ENCODE measurements around the gene SYCP2.
"Not testable (repeated sequence)": the region's sequence is repeated elsewhere in the genome, so short reads cannot be mapped to it uniquely, and the experiment has no call there.

The SYCP2 gene

GRCh38 chr20:59890035-59890434, 43.4 kb downstream of the SYCP2 start:
- not testable (repeated sequence) for DNase-seq

DNA sequence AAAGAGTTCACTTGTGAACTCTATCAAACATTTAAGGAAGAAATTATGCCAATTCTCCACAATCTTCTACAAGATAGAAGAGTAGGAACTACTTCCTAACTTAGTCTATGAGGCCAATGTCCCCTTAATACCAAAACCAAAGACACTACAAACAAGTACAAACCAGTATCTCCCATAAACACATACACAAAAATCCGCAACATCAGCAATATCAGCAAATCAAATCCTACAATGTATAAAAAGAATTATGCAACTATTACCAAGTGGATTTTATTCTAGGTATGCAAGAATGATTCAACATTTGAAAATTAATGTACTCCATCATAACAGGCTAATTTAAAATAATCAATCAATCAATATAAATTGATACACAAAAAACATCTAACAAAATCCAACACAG, 45.4 kb downstream of the SYCP2 start:
- no peak for DNase-seq

DNA sequence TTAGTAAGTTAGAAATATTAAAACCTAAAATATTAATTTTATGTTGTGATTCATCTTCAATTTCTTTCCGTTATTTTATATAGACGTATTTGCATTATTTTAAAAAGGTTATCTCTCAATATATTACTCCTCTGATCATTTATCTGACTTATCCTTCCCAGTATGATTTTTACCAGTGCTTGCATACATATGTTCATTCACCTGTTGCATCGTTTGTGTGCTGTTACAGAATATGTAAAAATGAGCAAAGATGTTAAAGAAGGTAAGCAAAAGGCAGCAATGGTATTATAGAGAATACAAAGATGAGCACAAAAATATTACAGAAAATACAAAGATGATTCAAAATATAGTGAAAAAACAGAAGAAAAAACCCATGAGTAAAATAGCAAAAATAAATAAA, 48.9 kb downstream of the SYCP2 start:
- no peak for DNase-seq

- no peak for DNase-seq
Measured at GRCh38 chr20:59880198-59880597, 53.2 kb downstream of the SYCP2 start.

GRCh38 chr20:59873409-59873808, 60.0 kb downstream of the SYCP2 start:
- no peak for DNase-seq

DNA sequence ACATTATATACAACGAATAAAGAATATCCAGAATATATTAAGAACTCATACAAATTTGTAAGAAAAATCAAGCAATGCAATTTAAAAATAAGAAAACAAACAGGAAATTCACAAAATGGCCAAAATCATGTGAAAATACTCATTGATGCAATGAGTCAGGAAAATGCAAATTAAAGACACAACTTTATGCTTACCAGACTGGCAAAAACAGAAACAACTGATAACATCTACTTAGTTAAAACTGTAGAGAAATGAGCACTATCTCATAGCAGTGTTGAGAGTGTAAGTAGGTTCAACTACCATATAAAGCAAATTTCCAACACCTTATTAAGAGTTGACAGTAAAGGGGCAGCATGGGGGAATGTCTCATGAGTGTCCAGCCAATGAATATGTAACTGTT, 62.3 kb downstream of the SYCP2 start:
- DNase-seq = no peak

DNA sequence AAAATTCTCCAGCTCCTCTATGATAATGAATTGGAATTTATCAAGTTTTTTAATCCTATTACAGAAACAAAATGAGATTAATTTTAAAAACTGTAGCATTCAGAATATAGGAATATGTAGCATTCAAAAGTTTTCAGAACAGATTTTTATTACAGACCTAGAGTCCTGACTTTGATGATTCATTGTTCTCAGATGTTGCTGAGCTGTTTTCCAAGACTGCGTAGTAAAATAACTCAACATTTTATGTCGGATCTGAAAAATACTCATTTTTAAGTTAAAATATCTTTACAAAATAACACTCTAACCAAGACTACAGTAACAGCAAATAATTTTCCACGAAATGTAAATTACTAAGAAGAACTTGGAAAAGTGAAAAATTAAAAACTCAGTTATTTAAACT, 67.1 kb downstream of the SYCP2 start:
- DNase-seq = no peak

GRCh38 chr20:59864726-59865125, 68.7 kb downstream of the SYCP2 start:
- DNase-seq = no peak

DNA sequence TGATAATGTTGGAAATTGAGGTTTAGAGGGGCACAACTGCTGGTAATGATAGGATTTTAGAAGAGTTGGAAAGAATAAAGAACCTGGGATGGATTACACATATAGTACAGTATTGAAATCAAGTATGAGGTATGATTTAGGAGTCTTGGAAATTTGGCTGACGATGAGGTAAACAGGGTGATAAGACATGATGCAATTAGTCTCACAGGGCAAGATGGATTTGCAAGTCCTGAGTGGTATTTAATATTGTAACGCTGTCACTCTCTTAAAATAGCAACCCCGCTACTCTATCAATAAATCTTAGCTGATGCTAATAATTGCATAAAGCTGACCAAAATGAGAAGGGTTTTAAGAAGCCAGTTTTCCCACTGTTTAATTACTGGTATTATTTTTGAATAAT, 70.4 kb downstream of the SYCP2 start:
- DNase-seq = no peak

DNA sequence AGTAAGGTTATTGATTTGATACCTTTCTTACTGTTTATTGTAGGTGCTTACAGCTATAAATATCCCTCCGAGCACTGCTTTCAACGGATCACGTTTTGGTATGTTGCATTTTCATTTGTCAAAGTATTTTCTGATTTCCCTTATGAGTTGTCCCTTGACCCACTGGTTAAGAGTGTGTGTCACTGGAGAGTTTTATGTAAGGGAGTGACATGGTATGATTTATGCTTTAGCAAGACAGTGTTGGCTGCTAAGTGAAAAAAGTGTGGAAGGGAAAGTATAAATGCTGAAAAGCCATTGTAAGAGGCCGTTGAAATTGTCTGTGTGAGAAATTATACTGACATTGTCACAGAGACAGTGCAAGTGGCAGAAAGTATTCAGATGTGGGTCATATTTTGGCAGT, 72.0 kb downstream of the SYCP2 start:
- DNase-seq = no peak

GRCh38 chr20:59858425-59858824, 75.0 kb downstream of the SYCP2 start:
- no peak for DNase-seq

DNA sequence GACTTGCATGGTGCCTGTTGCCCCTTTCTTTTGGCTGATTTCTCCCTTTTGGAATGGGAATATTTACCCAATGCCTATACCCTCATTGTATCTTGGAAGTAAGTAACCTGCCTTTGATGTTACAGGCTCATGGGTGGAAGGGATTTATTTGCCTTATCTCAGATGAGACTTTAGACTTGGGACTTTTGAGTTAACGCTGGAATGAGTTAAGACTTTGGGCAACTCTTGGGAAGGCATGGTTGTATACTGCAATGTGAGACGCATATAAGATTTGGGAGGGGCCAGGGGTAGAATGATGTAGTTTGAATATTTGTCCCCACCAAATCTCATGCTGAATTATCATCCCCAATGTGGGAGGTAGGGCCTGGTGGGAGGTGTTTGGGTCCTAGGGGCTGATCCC, 75.5 kb downstream of the SYCP2 start:
- no peak for DNase-seq

- not testable (repeated sequence) for DNase-seq
Measured at GRCh38 chr20:59856941-59857340, 76.5 kb downstream of the SYCP2 start.

DNA sequence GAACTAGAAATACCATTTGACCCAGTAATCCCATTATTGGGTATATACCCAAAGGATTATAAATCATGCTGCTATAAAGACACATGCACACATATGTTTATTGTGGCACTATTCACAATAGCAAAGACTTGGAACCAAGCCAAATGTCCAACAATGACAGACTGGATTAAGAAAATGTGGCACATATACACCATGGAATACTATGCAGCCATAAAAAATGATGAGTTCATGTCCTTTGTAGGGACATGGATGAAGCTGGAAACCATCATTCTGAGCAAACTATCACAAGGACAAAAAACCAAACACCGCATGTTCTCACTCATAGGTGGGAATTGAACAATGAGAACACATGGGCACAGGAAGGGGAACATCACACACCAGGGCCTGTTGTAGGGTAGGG, 76.9 kb downstream of the SYCP2 start:
- DNase-seq = not testable (repeated sequence)

DNA sequence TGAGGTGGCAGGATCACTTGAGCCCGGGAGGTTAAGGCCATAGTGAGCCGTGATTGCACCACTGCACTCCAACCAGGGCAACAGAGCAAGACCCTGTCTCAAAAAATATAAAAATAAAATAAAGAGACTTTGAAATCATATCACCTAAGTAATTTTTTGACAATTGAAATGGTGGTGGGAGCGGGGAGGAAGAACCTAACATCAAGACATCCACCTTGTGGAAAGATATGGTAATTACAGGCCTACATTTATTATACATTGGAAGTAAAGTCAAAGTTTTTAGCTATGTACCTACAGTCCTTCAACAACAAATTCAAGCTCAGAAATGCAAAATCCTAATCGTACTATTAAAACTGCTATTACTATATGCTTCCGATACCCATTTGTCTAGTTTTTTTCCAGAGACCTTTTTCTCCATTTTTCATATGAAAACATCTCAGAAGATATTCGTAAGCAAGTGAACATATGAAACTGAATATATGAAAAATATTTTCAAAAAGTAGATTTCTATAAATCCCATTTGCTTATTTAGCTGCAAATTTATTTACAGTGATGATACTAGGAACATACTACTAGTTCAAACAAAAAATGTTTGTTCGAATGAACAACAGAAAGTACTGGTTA, 83.3 kb downstream of the SYCP2 start:
- no peak for DNase-seq

DNA sequence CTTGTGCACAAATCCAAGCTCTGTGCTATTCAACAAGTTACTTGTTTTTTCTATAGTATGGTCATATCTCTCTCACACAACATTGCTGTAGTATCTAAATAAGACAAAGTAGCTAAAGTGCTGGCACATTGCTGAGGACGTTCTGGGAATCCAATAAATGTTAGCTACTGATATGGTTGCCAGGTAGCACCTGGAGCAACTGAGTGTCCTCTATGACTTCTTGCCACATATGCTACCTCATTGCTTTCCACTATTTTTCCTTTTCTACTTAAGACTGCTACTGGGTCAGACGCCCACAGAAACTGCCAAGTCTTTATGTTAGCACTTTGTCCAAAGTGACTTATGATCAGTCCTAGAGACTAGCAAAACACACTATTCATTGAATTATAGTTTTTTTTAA, 85.3 kb downstream of the SYCP2 start:
- DNase-seq = no peak

DNA sequence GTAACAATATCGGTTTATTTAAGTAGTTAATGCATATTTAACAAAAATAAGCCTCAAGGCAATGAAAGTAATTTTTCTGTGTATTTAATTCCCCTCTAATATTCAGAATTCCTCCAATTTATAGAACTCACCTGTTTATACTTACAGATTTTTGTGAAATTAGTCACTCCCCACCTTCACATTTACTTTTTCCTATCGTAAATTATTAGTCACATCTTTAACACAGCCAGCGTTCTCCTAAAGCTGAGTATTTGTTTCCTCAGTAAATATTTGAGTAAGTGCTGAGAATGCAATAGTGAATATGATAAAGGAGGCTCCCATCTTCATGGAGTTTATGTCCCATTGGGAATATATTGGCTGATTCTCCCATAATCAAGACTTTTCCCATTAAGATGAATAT, 88.0 kb downstream of the SYCP2 start:
- no peak for DNase-seq

GRCh38 chr20:59839400-59839799, 94.0 kb downstream of the SYCP2 start:
- DNase-seq = no peak

GRCh38 chr20:59837623-59838394, 95.6 kb downstream of the SYCP2 start:
- no peak for DNase-seq

DNA sequence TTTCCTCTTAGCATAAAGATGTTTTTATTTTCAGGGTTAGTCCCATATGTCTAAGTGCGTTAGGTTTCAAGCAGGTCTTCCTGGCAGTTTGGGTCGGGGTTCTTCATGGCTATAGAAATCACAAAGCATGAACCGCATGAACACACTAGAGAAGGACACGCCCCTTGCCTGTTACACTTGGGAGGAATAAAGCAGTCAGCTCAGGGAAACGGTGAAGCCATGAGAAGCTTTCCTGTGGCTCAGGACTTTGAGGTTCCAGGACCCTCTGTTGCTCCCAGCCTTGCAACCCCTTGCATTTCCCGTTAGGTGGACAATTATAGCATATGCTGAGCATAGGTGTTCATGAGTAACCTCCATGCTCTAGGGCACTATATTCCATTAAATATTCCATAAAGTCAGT, 96.7 kb downstream of the SYCP2 start:
- DNase-seq = no peak

DNA sequence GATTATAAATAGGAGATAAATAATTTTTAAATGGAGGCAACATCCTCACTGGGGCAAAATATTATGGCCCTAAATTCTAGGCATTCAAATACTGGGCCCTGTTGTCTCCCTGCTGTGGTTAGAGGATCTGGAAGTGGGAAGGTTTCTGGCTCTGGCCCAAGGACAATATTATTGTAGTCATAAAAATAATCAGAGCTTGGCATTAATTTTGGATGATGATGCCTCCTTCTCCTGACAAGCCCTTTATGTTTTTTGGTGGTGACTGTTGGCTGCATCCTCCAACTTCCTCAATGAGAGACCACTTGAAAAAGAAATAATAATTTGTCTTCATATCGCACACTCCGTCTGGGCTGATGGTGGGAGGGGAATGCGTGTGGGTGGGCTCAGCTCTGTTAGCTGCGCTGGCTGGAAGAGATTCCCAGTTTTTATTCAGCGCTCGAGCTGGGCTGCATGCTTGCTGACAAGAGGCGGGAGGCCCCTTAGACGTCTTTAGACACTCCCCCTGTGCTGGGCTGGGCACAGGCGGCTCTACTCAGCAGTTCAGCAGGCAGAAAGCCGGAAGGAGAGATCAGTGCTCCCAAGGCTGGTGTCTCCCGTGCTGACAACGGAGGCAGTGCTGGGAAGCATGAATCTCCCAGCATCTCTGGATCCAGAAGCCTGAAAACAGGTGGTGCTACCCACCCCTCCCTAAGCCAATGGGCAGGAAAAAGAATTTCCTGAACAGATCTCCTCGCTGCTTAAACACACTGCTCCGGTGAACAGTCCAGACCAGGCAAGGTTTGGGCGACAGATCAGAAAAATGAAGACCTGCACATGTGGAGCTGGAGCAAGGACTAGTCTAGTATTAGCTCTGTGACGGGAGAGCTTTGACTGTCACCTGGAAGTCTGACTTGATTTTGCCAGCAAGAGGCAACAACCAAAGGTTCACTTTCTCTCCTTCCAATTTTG, 97.7 kb downstream of the SYCP2 start:
- no peak for DNase-seq

GRCh38 chr20:59835057-59835447, 98.4 kb downstream of the SYCP2 start:
- no peak for DNase-seq

Data from activated CD4-positive, CD25-positive, alpha-beta regulatory T cell (primary cell).